GM18517 (cell line): ENCODE data around the gene EHMT2.
"Not testable (repeated sequence)": the region's sequence is repeated elsewhere in the genome, so short reads cannot be mapped to it uniquely, and the experiment has no call there.

Experiments
- ATAC-seq: cut with Tn5 transposase; IDR thresholded peaks from one replicate; pipeline ENCODE4 v1.9.1; 2021; ENCODE audit warnings: mild to moderate bottlenecking, moderate library complexity; ENCODE audit not compliant: unreplicated experiment

The EHMT2 gene

DNA sequence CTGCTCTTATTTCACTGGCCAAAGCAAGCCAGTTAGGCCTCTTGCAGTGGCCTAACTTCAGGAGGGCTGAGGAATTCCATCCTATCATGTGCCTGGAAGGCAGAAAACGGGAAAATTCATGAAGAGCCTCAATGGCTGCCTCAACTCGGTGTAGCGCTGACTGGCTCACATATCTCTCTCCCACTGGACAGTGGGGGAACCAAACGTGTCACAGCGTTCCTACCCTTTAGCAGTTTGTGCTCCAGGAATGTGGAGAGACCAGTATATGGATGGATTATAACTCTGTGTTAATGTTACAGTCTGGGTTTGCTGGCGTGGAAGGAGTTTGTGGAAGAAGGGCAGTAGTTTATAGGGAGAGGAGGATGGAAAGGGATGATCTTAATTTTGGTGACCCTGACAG, 18.3 kb upstream of the EHMT2 start:
- ATAC-seq, result no peak

DNA sequence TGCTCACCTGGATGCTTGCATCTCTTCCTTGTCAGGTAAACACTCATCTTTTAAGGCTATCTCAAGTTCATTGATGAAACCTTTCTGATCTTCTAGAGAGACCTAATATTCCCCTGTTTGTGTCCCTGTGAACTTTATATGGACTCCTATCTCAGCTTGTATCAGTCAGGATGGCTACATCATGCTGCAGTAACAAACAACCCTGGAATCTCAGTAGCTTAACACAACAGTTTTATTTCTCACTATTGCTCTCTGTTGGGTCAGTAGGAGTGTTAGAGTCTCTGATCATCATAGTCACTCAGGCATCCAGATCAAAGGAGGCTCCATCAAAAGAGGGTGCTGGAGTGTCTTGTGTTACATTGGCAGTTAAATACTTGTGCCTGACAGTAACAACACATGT, 17.9 kb upstream of the EHMT2 start:
- ATAC-seq, result no peak

DNA sequence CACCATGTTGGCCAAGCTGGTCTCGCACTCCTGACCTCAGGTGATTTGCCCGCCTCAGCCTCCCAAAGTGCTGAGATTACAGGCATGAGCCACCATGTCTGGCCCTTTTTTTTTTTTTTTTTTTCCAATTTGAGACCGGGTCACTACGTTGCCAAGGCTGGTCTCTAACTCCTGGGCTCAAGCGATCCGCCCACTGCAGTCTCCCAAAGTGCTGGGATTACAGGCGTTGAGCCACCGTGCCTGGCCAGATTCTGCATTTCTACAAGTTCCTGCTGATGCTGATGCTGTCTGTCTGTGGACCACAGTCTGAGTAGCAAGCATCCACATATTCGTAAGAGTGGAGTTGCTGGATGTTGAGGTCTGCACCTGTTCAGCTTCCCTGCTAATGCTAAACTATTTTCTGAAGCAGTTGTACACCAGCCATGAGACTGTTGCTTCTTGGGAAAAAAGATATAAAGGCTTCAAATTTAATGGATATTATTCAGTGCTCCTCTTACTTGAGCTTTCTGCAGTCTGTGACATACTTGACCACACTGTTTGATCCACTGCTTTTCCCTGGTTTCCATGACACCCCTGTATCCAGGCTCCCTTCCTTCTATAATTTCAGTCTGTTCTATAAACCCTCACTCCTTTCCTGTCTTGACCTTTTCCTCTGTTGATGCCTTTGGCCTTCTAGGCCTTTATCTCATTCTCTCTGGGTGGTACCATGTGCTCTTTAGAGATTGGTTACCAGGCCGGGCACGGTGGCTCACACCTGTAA, 14.5 kb upstream of the EHMT2 start:
- ATAC-seq, result no peak

DNA sequence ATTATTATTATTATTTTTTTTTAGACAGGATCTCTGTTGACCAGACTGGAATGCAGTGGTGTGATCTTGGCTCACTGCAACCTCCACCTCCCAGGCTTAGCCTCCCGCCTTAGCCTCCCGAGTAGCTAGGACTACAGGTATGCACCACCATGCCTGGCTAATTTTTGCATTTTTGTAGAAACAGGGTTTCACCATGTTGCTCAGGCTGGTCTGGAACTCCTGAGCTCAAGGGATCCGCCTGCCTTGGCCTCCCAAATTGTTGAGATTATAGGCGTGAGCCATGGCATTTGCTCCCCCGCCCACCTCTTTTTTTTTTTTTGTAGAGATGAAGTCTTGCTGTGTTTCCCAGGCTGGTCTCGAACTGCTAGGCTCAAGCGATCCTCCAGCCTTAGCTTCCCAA, 11.8 kb upstream of the EHMT2 start:
- not testable (repeated sequence) for ATAC-seq

DNA sequence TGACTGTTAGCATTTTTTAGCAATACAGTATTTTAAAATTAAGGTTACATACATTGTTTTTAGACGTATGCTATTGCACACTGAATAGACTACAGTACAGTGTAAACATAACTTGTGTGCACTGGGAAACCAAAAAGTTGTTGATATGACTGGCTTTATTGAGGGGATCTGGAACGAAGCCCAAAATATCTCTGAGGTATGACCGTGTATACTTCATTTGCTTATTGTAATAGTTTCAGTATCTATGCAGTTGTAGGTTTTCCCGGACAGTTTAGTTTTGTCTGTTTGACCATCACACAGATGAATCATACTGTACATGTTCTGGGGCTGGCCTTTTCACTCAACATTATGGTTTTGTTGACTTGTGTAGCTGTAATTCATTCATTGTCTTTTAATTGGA, 11.3 kb upstream of the EHMT2 start:
- ATAC-seq, result no peak

DNA sequence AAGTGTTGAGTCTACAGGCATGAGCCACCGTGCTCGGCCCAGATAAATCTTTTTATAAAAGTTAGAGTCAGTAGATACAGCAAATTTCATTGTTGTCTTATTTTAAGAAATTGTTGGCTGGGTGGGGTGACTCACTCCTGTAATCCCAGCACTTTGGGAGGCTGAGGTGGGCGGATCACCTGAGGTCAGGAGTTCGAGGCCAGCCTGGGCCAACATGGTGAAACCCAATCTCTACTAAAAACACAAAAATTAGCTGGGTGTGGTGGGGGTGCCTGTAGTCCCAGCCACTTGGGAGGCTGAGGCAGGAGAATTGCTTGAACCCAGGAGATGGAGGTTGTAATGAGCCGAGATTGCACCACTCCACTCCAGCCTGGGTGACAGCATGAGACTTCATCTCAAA, 10.8 kb upstream of the EHMT2 start:
- ATAC-seq, result not testable (repeated sequence)

DNA sequence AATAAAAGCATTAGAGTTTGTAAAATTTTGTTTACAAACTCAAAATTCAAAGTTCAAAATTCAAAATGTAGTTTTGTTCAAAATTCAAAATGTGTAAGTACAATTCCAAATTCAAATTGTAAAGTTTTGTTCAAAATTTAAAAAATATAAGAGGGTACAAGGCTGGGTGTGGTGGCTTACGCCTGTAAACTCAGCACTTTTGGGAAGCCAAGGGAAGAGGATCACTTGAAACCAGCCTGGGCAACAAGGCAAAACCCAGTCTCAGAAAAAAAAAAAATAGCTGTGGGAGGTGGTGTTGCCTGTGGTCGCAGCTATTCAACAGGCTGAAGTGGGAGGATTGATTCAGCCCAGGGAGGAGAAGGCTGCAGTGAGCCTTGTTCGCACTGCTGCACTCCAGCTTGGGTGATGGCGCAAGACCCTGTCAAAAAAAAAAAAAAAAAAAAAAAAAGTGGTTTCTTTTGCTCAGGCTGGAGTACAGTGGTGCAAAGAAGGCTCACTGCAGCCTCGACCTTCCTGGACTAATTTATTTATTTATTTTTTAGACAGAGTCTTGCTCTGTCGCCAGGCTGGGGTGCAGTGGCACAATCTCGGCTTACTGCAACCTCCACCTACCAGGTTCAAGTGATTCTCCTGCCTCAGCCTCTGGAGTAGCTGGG, 9.8 kb upstream of the EHMT2 start:
- ATAC-seq, result no peak

DNA sequence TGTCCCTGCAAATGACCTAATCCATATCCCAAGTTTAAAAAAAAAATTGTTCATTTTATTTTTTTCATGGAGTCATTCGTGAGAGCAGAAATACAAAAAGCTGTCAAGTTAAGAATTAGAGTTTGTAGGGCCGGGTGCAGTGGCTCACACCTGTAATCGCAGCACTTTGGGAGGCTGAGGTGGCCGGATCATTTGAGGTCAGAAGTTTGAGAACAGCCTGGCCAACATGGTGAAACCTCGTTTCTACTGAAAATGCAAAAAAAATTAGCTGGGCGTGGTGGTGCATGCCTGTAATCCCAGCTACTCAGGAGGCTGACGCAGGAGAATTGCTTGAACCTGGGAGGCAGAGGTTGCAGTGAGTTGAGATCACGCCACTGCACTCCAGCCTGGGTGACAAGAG, 9.2 kb upstream of the EHMT2 start:
- ATAC-seq, result not testable (repeated sequence)

DNA sequence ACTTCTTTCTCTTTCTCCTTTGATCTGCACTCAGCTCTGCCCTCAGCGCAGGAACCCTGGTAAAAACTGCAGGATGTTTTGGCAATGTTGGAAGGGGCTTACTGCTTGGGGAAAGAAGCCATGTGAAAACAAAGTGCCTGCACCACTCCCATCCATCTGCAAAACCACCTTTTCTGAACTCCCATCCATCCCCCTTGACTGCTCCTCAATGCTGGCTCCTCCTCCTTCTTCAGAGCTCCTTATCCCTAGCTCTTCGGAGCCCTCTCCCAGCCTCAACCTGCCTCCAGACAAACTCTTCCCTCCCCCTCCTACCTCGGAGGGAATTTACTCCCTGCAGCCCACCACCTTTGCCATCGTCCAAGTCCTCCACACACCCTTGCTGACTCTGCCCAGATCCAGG, 8.6 kb upstream of the EHMT2 start:
- no peak for ATAC-seq

DNA sequence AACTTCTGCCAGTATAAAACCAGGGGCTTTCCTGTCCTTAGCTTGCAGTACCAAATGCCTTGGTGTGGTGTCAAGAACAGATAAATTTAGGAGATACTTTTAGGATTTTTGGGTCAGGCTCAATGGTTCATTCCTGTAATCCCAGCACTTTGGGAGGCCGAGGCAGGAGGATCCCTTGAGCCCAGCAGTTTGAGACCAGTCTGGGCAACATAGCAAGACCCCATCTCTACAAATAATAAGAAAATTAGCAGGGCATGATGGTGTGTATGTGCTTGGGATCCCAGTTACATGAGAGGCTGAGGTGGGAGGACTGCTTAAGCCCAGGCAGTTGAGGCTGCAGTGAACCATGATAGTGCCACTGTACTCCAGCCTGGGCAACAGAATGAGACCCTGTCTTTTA, 7.5 kb upstream of the EHMT2 start:
- ATAC-seq, result no peak

DNA sequence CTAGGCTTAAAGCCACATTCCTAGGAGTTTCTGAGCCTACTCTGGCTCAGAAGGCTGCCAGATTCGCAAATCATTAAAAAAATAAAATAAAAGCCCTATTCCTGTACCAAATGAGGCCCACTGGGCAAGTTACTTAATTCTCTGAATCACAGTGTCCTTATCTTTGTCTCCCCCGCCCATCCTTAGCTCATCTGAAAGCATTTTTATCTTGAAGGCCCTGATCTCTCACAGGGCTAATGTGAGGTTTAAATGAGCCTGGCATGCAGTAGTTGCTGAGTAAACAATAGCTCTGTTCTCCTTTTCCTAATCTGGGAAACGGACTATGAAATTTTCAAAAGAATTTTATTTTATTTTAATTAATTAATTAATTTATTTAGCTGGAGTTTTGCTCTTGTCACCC, 6.5 kb upstream of the EHMT2 start:
- no peak for ATAC-seq

DNA sequence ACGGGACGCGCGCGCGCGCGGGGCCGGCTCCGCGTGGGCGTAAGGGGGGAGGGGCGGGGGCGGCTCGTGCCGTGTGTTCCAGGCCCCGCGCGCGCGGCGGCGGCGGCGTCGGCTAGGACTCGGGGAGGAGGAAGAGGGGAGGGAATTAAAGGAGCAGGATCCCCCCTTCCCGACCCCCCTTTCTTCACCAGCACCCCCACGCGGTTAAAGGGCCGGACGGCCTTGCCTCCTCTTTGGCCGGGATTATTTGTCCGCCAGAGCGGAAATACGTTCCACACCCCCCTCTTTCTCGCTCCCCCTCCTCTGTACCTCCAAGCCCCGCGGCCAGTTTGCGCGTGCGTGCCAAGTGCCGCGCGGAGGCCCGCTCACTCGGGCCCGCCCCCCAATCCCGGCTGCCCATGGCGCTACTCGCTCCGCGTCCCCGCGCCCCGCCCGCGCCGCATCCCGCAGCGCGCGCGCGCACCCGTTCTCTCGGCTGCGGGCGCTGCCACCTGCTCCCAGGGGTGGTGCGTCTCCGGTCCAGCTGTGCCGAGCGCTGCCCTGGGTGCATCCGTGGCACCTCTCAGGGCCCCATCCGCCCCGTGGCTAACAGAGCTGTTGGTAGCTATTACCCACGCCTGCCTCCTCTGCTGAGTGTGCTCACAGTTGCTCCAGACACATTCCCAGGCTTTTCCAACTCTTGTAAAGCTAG, 4.6 kb upstream of the EHMT2 start, which contains the start of gene ZBTB12:
Gene ZBTB12 (minus strand): TSS at position 134 of the 691 bp plus-strand sequence. CDS start 781 bp downstream, outside the sequence.
- ATAC-seq, result no peak

DNA sequence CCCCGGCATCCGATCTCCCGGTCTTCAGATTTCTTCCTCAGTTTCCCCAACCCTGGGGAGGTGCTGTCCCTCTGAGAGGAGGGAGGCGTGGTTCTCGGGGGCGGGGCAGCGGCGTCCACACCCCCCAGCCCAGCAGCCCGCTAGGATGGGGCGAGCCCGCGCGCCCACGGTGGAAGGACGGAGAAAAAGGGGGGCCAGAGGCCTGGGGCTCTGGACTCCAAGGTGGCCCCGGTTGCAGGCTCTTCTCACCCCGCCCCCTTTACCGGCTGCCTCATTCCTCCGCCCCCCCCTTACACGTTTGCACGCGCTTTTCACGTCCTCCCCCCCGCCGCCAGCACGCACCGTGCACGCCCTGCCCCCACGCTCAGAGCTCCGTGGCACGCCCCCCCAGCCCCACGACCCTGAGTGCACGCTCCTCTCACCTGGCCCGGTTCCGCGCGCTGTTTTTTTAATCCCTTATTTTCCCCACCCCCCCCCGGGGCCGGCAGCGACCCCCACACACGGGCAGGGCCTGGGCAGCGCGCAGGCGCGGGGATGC, 4.0 kb upstream of the EHMT2 start:
- no peak for ATAC-seq

DNA sequence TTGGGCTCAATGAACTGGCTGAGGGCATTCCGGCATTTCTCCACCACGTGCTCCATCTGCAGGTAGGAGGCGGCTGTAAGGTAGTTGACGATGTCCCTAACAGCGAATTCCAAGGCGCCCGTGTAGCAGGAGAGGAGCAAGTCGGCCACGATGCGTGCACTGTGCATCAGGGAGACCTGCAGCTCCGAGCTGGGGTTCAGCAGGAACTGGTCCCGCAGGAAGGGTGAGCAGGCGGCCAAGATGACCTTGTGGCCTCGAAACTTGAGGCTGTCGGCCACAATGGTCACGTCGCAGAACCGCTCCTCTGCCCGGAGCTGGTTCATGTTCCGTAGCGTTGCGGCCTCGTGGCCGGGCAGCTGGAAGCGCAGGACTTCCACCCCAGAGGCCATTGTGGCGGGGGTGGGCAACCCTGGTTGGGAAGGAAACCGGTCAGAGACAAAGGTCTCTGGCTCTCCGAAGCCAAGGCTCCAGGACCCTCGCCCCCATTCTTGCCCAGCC, 3.5 kb upstream of the EHMT2 start:
- no peak for ATAC-seq

DNA sequence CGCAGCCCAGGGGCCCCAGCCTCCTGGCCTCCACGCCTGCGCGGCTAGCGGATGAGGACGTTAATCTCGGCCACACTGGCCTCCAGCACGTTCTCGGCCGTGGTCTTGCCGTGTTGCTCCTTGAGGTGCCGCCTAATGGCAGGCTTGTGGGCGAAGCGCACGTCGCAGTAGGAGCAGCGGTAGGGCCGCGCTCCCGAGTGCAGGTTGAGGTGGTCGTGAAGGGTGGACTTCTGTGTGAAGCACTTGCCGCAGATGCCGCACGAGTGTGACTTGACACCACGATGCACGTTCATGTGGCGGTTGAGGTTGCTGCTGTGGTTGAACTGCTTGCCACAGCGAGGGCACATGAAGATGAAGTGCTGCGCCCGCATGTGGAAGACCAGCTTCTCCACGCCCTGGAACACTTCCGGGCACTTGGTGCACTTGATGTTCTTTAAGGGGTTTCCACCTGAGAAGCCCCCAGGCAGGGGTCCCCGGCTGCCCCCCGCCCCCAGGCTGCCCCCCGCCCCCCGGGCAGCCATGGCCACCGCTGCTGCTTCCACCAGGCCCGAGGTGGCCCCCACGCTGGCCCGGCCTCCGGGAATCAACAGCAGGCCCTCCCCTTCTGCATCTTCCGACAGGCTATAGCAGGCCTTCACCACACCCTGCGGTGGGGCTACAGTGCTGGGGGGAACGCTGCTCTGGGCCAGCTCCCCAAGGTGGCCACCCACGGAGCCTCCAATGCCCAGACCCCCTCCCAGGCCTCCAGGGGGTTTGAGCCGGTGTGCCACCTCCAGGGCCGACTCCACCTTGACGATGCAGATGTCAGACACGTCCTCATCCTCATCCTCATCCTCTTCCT, 2.6 kb upstream of the EHMT2 start:
- ATAC-seq, result no peak

DNA sequence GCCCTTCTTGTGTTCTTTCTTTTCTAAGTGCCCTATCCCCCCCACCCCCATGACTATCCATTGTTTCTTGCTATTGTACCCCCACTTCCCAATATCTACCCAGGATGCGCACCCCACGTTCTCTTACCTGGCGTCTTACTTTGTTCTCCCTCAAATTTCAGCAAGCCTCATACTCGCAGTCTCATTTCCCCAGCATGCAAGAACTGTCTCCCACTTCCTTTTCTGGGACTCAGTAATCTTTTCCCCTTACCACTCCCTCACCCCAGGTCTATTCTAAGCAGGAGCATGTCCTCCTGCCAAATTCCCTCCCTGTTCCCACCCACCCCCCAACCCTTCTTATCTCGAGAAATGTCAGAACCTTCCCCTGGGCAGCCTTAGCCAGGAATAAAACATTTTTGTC, 1.7 kb upstream of the EHMT2 start:
- ATAC-seq, result no peak

DNA sequence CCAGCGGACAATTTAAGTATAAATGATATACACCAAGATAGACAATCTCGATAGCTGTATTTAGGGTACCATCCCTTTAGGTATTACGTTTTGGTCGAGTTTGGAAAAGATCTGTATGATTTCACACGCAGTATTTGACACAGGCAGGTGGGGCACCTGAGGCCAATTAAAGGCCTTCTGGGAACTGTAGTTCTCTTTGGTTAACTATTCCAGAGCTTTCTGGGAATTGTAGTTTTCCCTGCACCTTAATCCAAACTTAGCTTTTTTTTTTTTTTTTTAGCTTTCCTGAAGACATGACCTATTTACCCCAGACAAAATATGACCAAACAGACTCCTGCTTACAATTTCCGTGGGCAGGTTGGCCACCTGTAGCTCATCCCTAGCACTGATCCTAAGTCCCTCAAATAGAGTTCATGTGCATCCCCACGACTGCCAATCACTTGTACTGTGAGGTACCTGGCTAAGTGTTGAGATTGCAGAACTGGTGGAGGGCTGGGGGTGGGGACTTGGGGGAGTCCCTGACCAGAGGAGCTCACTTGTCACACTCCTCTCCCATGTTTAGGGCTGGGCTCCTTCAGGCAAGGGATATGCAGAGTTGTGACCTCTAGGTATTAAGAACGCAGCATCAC, 999 bp upstream of the EHMT2 start:
- ATAC-seq, result no peak

DNA sequence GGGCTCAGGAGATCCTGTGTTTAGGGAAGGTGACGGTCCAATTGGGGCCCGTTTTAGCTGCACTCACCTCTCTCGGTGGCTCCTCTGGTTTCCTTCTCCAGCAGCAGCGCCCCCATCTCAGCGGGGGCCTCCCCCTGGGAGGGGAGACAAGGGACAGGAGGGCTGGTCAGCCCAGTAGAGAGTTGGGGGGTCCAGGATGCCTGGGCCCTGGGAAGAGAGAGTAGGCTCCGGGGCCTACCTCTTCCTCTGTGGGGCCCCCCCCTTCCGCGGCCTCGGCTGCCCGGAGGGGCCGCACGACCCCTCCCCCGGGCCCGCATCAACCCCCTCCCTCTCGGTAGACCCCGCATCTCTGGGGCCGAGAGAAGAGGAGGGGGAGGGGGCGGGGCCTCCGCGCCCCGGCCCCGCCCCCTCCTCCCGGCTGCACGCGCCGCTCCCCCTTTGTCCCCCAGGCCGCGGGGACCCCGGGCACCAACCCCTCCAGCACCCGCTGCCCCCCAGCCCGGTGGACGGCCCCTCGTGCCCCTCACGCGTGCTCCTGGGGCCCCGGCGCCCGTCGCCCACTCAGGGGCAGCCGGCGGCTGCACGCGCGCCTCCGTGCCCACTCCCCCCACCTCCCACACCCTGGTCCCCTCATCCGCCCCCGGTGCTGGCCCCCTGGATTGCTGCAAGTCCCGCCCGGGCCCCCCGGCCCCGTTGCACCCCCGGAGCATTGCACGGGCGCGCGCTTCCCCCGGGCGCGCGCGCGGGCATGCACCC, 464 bp downstream of the EHMT2 start:
- no peak for ATAC-seq

DNA sequence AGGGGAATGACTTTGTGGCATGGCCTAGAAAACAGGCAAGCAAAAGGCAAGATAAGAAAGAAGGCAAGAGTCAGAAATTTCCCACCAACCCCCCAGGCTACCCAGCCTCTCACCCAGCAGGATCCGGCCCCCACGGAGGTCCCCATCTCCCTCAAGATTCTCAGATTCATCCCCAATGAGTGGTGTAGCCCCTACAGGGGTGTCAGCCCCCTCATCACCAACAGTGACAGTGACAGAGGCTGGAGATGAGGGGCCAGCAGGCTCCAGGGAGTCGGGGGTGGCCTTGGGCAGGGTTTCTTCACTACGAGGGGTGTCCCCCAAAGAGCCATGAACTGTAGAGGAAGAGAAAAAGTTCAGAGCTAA, 1.0 kb downstream of the EHMT2 start:
- no peak for ATAC-seq

DNA sequence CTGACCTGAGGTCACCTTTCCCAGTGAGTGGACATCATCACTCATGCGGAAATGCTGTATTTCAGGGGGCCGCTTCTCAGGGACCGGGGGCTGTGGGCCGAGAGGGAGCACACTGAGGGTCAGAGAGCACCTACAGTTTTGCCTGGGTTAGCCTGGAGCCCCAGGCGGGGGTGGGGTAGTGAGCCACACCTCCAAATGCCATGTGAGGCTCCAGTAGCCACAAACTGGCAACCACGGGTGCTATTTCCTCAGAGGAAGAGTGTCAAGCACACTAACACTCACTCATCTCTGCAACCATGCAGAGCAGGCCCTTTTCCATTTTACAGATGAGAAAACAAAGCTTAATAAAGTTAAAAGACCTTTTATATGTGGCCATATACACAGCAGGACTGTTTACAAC, 4.7 kb downstream of the EHMT2 start:
- no peak for ATAC-seq
